Measurements from ENCODE around the gene NEO1.
"Not testable (repeated sequence)": the region's sequence is repeated elsewhere in the genome, so short reads cannot be mapped to it uniquely, and the experiment has no call there.

The NEO1 gene

GRCh38 chr15:73200339-73200738, 148.1 kb downstream of the NEO1 start:
- TF ChIP-seq, protein P1, sequence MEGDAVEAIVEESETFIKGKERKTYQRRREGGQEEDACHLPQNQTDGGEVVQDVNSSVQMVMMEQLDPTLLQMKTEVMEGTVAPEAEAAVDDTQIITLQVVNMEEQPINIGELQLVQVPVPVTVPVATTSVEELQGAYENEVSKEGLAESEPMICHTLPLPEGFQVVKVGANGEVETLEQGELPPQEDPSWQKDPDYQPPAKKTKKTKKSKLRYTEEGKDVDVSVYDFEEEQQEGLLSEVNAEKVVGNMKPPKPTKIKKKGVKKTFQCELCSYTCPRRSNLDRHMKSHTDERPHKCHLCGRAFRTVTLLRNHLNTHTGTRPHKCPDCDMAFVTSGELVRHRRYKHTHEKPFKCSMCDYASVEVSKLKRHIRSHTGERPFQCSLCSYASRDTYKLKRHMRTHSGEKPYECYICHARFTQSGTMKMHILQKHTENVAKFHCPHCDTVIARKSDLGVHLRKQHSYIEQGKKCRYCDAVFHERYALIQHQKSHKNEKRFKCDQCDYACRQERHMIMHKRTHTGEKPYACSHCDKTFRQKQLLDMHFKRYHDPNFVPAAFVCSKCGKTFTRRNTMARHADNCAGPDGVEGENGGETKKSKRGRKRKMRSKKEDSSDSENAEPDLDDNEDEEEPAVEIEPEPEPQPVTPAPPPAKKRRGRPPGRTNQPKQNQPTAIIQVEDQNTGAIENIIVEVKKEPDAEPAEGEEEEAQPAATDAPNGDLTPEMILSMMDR (IDR thresholded peaks at IDR 0.05; ENCODE audit: insufficient read depth, low read length, poor library complexity, severe bottlenecking), result no peak
- Histone ChIP-seq H3K4me3 (replicated peaks; ENCODE audit: low read depth, low read length) (no peak overlapping the region), H3K36me3 (ENCODE audit: control insufficient read depth, insufficient read depth, low read length) (no peaks in the 10 kb centered on the region), H3K27me3 (replicated peaks; ENCODE audit: control insufficient read depth, insufficient read depth, low read length) (no peaks in the 10 kb centered on the region)
- DNase-seq (ENCODE audit: extremely low read depth, insufficient read length), result no peak

DNA sequence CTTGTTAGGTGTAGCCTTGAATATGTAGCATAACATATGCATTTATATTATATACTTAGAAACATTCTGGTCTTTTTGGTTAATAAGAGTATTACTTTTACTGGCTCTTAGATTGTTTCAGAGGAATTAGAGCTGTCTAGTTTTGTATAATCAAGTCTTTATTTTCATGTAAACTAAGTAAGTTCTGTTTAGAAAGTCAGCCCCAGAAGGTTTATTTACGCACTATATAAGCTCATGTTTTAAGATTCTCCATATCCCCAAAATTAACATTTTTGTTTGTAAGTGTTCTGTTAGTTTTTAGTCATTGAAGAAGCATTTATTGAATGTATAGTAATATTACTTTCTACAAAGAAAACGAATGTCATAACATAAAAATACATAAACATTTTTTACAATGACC, 158.4 kb downstream of the NEO1 start:
- no peak for DNase-seq (ENCODE audit: extremely low read depth, insufficient read length)
- no peaks in the 10 kb centered on the region for H3K27me3 ChIP-seq (replicated peaks; ENCODE audit: control insufficient read depth, insufficient read depth, low read length)
- H3K4me3 ChIP-seq (replicated peaks; ENCODE audit: low read depth, low read length), result no peak overlapping the region
- TF ChIP-seq, protein P1 (IDR thresholded peaks at IDR 0.05; ENCODE audit: insufficient read depth, low read length, poor library complexity, severe bottlenecking), result no peak
- H3K36me3 ChIP-seq (ENCODE audit: control insufficient read depth, insufficient read depth, low read length), result no peaks in the 10 kb centered on the region

DNA sequence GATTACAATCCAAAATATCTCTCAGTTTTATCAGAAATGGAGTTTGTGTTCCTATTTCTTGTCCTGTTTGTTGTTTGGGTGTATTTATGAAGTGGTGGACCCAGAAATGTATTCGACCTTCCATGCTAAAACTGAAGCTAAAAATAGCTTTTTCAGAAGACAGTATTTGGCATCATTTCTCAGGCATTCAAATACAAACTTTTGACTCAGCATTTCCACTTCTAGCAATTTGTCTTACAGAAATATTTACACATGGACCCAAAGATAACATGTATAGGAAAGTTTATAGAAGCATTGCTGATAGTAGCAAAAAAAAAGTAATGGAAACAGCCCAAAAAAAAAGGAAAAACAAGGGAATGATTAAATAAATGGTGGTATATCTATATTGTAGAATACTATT, 160.2 kb downstream of the NEO1 start:
- DNase-seq (ENCODE audit: extremely low read depth, insufficient read length), result no peak
- Histone ChIP-seq H3K4me3 (replicated peaks; ENCODE audit: low read depth, low read length) (no peak overlapping the region), H3K27me3 (replicated peaks; ENCODE audit: control insufficient read depth, insufficient read depth, low read length) (no peaks in the 10 kb centered on the region), H3K36me3 (ENCODE audit: control insufficient read depth, insufficient read depth, low read length) (no peaks in the 10 kb centered on the region)
- TF ChIP-seq, protein P1 (IDR thresholded peaks at IDR 0.05; ENCODE audit: insufficient read depth, low read length, poor library complexity, severe bottlenecking), result no peak

DNA sequence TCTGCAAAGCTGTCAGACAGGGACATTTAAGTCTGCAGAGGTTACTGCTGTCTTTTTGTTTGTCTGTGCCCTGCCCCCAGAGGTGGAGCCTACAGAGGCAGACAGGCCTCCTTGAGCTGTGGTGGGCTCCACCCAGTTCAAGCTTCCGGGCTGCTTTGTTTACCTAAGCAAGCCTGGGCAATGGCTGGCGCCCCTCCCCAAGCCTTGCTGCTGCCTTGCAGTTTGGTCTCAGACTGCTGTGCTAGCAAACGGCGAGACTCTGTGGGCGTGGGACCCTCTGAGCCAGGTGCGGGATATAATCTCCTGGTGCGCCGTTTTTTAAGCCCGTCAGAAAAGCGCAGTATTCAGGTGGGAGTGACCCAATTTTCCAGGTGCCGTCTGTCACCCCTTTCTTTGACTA, 169.2 kb downstream of the NEO1 start:
- H3K27me3 ChIP-seq (replicated peaks; ENCODE audit: control insufficient read depth, insufficient read depth, low read length); H3K36me3 ChIP-seq (ENCODE audit: control insufficient read depth, insufficient read depth, low read length); H3K4me3 ChIP-seq (replicated peaks; ENCODE audit: low read depth, low read length); DNase-seq (ENCODE audit: extremely low read depth, insufficient read length): not testable (repeated sequence)

DNA sequence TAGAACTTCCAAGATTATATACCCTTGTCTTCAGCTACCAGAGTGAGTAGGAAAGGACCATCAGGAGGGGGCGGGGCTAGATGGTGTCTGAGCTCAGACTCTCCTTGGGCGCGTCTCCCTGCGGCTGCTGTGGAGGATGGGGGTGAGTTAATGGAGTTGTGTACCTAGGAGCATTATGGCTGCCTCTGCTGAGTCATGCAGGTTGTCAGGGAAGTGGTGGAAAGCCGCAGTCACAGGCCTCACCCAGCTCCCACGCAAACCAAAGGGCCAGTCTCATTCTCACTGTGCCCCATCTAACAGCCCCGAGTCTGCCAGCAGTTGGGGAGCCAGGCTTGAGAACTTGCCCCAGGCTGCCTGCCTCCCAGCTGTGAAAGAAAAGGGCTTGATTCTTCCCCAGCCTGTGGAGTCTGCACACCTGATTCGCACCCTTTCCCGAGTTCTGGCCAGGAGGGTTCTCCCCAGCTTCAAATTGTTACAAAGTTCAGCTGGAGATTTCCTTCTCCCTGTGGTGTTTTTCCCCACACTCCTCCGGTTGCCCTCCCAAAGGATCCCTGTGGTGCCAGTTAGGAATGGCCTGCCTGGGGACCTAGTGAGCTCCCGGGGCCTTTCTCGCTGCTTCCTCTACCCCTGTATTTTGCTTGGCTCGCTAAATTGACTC, 173.2 kb downstream of the NEO1 start:
- Histone ChIP-seq H3K27me3 (replicated peaks; ENCODE audit: control insufficient read depth, insufficient read depth, low read length) (no peaks in the 10 kb centered on the region), H3K36me3 (ENCODE audit: control insufficient read depth, insufficient read depth, low read length) (no peaks in the 10 kb centered on the region), H3K4me3 (replicated peaks; ENCODE audit: low read depth, low read length) (no peak overlapping the region)
- DNase-seq (ENCODE audit: extremely low read depth, insufficient read length), result no peak
- TF ChIP-seq, protein P1 (IDR thresholded peaks at IDR 0.05; ENCODE audit: insufficient read depth, low read length, poor library complexity, severe bottlenecking), result no peak

GRCh38 chr15:73226093-73226814, 174.0 kb downstream of the NEO1 start:
- Histone ChIP-seq H3K36me3 (ENCODE audit: control insufficient read depth, insufficient read depth, low read length) (no peaks in the 10 kb centered on the region), H3K4me3 (replicated peaks; ENCODE audit: low read depth, low read length) (no peak overlapping the region), H3K27me3 (replicated peaks; ENCODE audit: control insufficient read depth, insufficient read depth, low read length) (no peaks in the 10 kb centered on the region)
- no peak for DNase-seq (ENCODE audit: extremely low read depth, insufficient read length)
- TF ChIP-seq, protein P1 (IDR thresholded peaks at IDR 0.05; ENCODE audit: insufficient read depth, low read length, poor library complexity, severe bottlenecking), result no peak
